ENCODE data around the gene SLC4A5. TPM values are rescaled to one million over a fixed set of nuclear protein-coding genes. Genes with fewer than 3 reads are reported as not detected.

SLC4A5 gene
- total and polyA plus RNA-seq, 4 donors: 1.2 to 22.3 (median 3.2) TPM

DNA sequence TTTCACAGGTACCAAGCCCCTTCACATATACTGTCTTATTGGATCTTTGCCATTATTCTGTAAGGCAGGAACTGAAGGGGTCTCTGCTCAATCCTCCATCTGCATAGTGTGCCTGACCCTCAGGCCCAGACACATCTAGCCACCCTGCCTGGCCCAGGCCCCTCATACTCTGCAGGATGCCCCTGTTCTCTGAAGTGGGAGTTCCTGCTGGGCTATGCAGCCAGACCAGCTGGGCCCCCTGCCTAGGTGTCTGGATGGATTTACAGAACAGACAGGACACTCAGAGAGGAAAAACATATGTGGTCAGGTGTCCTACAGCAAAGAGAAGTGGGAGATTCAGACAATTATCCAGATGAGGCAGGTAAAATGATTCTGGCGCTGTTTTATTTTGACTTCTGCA, 42.0 kb downstream of the SLC4A5 start:
- H3K27me3 ChIP-seq (ENCODE audit: control insufficient read depth, insufficient read depth, low read length): no peaks in the 10 kb centered on the region
- DNase-seq (ENCODE audit: low read depth in 4 of 6, low spot score in 6 of 6): no peak
- H3K9me3 ChIP-seq (ENCODE audit: control insufficient read depth, insufficient read depth, low read length): peaks cover 1% of the 10 kb centered on the region
- 100% methylated on average over 1 of the region's 1 CpG for WGBS (ENCODE audit: insufficient coverage)
- H3K36me3 ChIP-seq (ENCODE audit: control insufficient read depth, insufficient read depth, low read length): peaks cover 5% of the 10 kb centered on the region
- no peak overlapping the region for H3K4me3 ChIP-seq (ENCODE audit: low read depth, low read length)
- no peaks in the 10 kb centered on the region for H3K4me1 ChIP-seq (ENCODE audit: control insufficient read depth, insufficient read depth, low read length)
- H3K27ac ChIP-seq (ENCODE audit: low read depth, low read length): no peak overlapping the region

GRCh38 chr2:74300506-74300905, 42.7 kb downstream of the SLC4A5 start:
- Histone ChIP-seq H3K36me3 (ENCODE audit: control insufficient read depth, insufficient read depth, low read length) (peaks cover 5% of the 10 kb centered on the region), H3K4me3 (ENCODE audit: low read depth, low read length) (no peak overlapping the region), H3K4me1 (ENCODE audit: control insufficient read depth, insufficient read depth, low read length) (no peaks in the 10 kb centered on the region), H3K27ac (ENCODE audit: low read depth, low read length) (no peak overlapping the region), H3K9me3 (ENCODE audit: control insufficient read depth, insufficient read depth, low read length) (peaks cover 1% of the 10 kb centered on the region), H3K27me3 (ENCODE audit: control insufficient read depth, insufficient read depth, low read length) (no peaks in the 10 kb centered on the region)
- WGBS (ENCODE audit: insufficient coverage): 100% methylated on average over 2 of the region's 2 CpGs
- no peak for DNase-seq (ENCODE audit: low read depth in 4 of 6, low spot score in 6 of 6)

DNA sequence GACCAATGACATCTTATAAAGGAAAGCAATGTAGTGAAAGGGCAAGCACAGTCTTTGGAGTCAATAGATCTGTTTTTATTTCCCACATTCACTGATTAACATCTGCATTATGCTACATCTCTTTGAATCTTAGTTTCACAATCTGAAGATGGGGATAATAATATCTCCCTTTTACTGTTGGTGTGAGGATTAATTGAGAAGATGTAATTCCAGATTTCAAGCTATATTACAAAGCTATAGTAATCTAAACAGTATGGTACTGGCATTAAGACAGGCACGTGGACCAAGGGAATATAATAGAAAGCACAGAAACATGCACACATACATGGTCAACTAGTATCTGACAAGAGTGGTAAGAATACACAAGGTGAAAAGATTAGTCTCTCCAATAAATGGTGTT, 45.3 kb downstream of the SLC4A5 start:
- no peaks in the 10 kb centered on the region for H3K27me3 ChIP-seq (ENCODE audit: control insufficient read depth, insufficient read depth, low read length)
- no peak overlapping the region for H3K4me3 ChIP-seq (ENCODE audit: low read depth, low read length)
- peaks cover 1% of the 10 kb centered on the region for H3K9me3 ChIP-seq (ENCODE audit: control insufficient read depth, insufficient read depth, low read length)
- DNase-seq (ENCODE audit: low read depth in 4 of 6, low spot score in 6 of 6): no peak
- H3K36me3 ChIP-seq (ENCODE audit: control insufficient read depth, insufficient read depth, low read length): no peaks in the 10 kb centered on the region
- H3K27ac ChIP-seq (ENCODE audit: low read depth, low read length): no peak overlapping the region
- no CpG with 5 or more reads among the region's 1 CpG for WGBS (ENCODE audit: insufficient coverage)
- no peaks in the 10 kb centered on the region for H3K4me1 ChIP-seq (ENCODE audit: control insufficient read depth, insufficient read depth, low read length)

GRCh38 chr2:74297391-74297790, 45.8 kb downstream of the SLC4A5 start:
- DNase-seq (ENCODE audit: low read depth in 4 of 6, low spot score in 6 of 6): no peak
- Histone ChIP-seq H3K9me3 (ENCODE audit: control insufficient read depth, insufficient read depth, low read length) (peaks cover 1% of the 10 kb centered on the region), H3K4me3 (ENCODE audit: low read depth, low read length) (no peak overlapping the region), H3K27me3 (ENCODE audit: control insufficient read depth, insufficient read depth, low read length) (no peaks in the 10 kb centered on the region), H3K36me3 (ENCODE audit: control insufficient read depth, insufficient read depth, low read length) (no peaks in the 10 kb centered on the region), H3K27ac (ENCODE audit: low read depth, low read length) (no peak overlapping the region), H3K4me1 (ENCODE audit: control insufficient read depth, insufficient read depth, low read length) (no peaks in the 10 kb centered on the region)

- Histone ChIP-seq H3K4me1 (ENCODE audit: control insufficient read depth, insufficient read depth, low read length) (no peaks in the 10 kb centered on the region), H3K27ac (ENCODE audit: low read depth, low read length) (no peak overlapping the region), H3K4me3 (ENCODE audit: low read depth, low read length) (no peak overlapping the region), H3K36me3 (ENCODE audit: control insufficient read depth, insufficient read depth, low read length) (no peaks in the 10 kb centered on the region), H3K27me3 (ENCODE audit: control insufficient read depth, insufficient read depth, low read length) (no peaks in the 10 kb centered on the region), H3K9me3 (ENCODE audit: control insufficient read depth, insufficient read depth, low read length) (peaks cover 1% of the 10 kb centered on the region)
- 67% methylated on average over 2 of the region's 6 CpGs for WGBS (ENCODE audit: insufficient coverage)
- DNase-seq (ENCODE audit: low read depth in 4 of 6, low spot score in 6 of 6): no peak
These were observed 49.8 kb downstream of the SLC4A5 start for GRCh38 chr2:74293191-74293991.

DNA sequence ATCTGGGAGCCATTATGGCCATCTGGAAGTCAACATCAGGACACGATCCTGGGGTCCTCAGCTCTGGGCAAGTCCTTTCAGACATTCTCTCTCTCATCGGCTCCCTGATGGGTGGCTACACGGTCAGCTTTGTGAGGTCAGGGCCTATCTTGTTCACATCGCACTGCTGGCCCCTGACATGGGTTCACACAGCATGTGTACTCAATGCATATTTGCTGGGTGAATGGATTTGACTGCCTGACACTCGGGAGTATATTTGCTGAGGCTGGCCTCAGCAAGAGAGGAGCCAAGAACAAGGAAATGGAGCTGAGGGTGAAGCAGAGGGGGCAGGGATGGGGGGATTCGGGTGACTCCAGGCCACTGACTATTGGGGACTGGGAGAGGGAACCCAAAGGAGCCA, 50.5 kb downstream of the SLC4A5 start:
- Histone ChIP-seq H3K9me3 (ENCODE audit: control insufficient read depth, insufficient read depth, low read length) (no peaks in the 10 kb centered on the region), H3K27ac (ENCODE audit: low read depth, low read length) (no peak overlapping the region), H3K27me3 (ENCODE audit: control insufficient read depth, insufficient read depth, low read length) (no peaks in the 10 kb centered on the region), H3K4me1 (ENCODE audit: control insufficient read depth, insufficient read depth, low read length) (no peaks in the 10 kb centered on the region), H3K4me3 (ENCODE audit: low read depth, low read length) (no peak overlapping the region), H3K36me3 (ENCODE audit: control insufficient read depth, insufficient read depth, low read length) (no peaks in the 10 kb centered on the region)
- 31% methylated on average over 6 of the region's 6 CpGs for WGBS (ENCODE audit: insufficient coverage)
- no peak for DNase-seq (ENCODE audit: low read depth in 4 of 6, low spot score in 6 of 6)

DNA sequence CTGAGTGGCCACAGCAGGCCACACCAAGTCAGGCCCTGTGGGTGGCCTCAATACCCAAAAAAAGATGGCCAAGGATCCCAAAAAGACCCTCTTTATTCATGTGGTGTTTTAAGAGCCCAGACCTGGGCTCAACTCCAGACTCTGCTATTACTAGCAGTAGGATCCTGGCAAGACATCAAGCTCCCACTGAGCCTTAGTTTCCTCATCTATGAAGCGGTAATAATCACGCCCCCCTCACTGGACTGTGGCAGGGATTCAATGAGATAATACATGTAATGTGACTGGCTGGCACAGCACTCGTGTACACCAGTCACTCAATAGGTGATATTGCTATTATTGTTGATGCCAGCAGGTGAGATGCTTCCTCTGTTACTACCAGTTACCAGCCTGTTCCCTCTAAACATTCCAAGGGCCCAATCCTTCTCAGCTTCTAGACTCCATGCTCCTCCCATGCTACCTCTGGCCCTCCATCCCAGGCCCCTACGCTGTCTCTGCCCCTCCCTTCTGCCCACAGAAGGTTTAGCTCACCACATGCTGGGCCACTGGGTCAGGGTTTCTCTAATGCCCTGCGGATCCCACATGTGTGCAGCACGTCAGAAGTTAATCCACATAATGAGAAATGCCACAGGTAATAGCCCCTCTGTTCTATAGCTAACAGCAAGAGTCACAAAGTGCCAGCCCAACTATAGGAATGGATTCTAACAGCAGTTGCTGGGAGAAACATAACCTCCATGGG, 51.2 kb downstream of the SLC4A5 start:
- H3K36me3 ChIP-seq (ENCODE audit: control insufficient read depth, insufficient read depth, low read length): no peaks in the 10 kb centered on the region
- no peak overlapping the region for H3K4me3 ChIP-seq (ENCODE audit: low read depth, low read length)
- DNase-seq (ENCODE audit: low read depth in 4 of 6, low spot score in 6 of 6): peak in 2 of 6 donors; percentile 30 to 39
- no peaks in the 10 kb centered on the region for H3K4me1 ChIP-seq (ENCODE audit: control insufficient read depth, insufficient read depth, low read length)
- H3K9me3 ChIP-seq (ENCODE audit: control insufficient read depth, insufficient read depth, low read length): no peaks in the 10 kb centered on the region
- WGBS (ENCODE audit: insufficient coverage): 87% methylated on average over 3 of the region's 6 CpGs
- H3K27me3 ChIP-seq (ENCODE audit: control insufficient read depth, insufficient read depth, low read length): no peaks in the 10 kb centered on the region
- no peak overlapping the region for H3K27ac ChIP-seq (ENCODE audit: low read depth, low read length)

- DNase-seq (ENCODE audit: low read depth in 4 of 6, low spot score in 6 of 6): no peak
- WGBS (ENCODE audit: insufficient coverage): 80% methylated on average over 1 of the region's 2 CpGs
- Histone ChIP-seq H3K4me3 (ENCODE audit: low read depth, low read length) (no peak overlapping the region), H3K27me3 (ENCODE audit: control insufficient read depth, insufficient read depth, low read length) (no peaks in the 10 kb centered on the region), H3K4me1 (ENCODE audit: control insufficient read depth, insufficient read depth, low read length) (no peaks in the 10 kb centered on the region), H3K9me3 (ENCODE audit: control insufficient read depth, insufficient read depth, low read length) (no peaks in the 10 kb centered on the region), H3K36me3 (ENCODE audit: control insufficient read depth, insufficient read depth, low read length) (no peaks in the 10 kb centered on the region), H3K27ac (ENCODE audit: low read depth, low read length) (no peak overlapping the region)
These were observed 52.0 kb downstream of the SLC4A5 start for GRCh38 chr2:74291218-74291544.

GRCh38 chr2:74290466-74291217, 52.6 kb downstream of the SLC4A5 start:
- DNase-seq (ENCODE audit: low read depth in 4 of 6, low spot score in 6 of 6): no peak
- 80% methylated on average over 1 of the region's 4 CpGs for WGBS (ENCODE audit: insufficient coverage)
- no peaks in the 10 kb centered on the region for H3K36me3 ChIP-seq (ENCODE audit: control insufficient read depth, insufficient read depth, low read length)
- no peak overlapping the region for H3K4me3 ChIP-seq (ENCODE audit: low read depth, low read length)
- H3K27me3 ChIP-seq (ENCODE audit: control insufficient read depth, insufficient read depth, low read length): no peaks in the 10 kb centered on the region
- no peaks in the 10 kb centered on the region for H3K9me3 ChIP-seq (ENCODE audit: control insufficient read depth, insufficient read depth, low read length)
- H3K27ac ChIP-seq (ENCODE audit: low read depth, low read length): no peak overlapping the region
- no peaks in the 10 kb centered on the region for H3K4me1 ChIP-seq (ENCODE audit: control insufficient read depth, insufficient read depth, low read length)
